MM.1S (cell line): Measurements from ENCODE around the gene CARD10.

ENCODE experiments used
- DNase-seq: peaks from one replicate; pipeline ENCODE4 v3.0.0-alpha.2; 2015
- H2AFZ ChIP-seq: fragments of 300-600 bp; sonication (generic); 2 replicates; pipeline ENCODE4 v1.6.0; 2016; ENCODE audit warnings: antibody characterized with exemption, low read length
- H3F3A ChIP-seq: fragments of 300-600 bp; sonication (generic); 2 replicates; pipeline ENCODE4 v1.6.1; 2016; ENCODE audit warnings: mild to moderate bottlenecking, antibody characterized with exemption, low read length, moderate library complexity, mixed read lengths; ENCODE audit not compliant: insufficient read depth
- H3K27ac ChIP-seq: fragments of 300-600 bp; sonication (generic); 2 replicates; pipeline ENCODE4 v1.5.1; 2016; ENCODE audit warnings: mild to moderate bottlenecking, low read length
- H3K27me3 ChIP-seq: fragments of 300-600 bp; sonication (generic); replicated peaks from 2 replicates; pipeline ENCODE4 v1.6.0; 2016; ENCODE audit warnings: low read length; ENCODE audit not compliant: insufficient read depth
- H3K36me3 ChIP-seq: fragments of 300-600 bp; sonication (generic); replicated peaks from 2 replicates; pipeline ENCODE4 v1.6.1; 2016; ENCODE audit warnings: mild to moderate bottlenecking, low read length, mixed read lengths; ENCODE audit not compliant: insufficient read depth
- H3K4me1 ChIP-seq: fragments of 300-600 bp; sonication (generic); 2 replicates; pipeline ENCODE4 v1.6.1; 2016; ENCODE audit warnings: low read length, mixed read lengths
- H3K4me2 ChIP-seq: fragments of 300-600 bp; sonication (generic); 2 replicates; pipeline ENCODE4 v1.6.0; 2016; ENCODE audit warnings: low read depth, low read length
- H3K4me3 ChIP-seq: fragments of 300-600 bp; sonication (generic); 2 replicates; pipeline ENCODE4 v1.5.1; 2016; ENCODE audit warnings: low read length, mixed read lengths
- H3K79me2 ChIP-seq: fragments of 300-600 bp; sonication (generic); 2 replicates; pipeline ENCODE4 v1.6.1; 2016; ENCODE audit warnings: mixed run types, low read length, mixed read lengths
- H3K9ac ChIP-seq: fragments of 300-600 bp; sonication (generic); 2 replicates; pipeline ENCODE4 v1.6.1; 2016; ENCODE audit warnings: low read length, mixed read lengths
- H3K9me2 ChIP-seq: fragments of 300-600 bp; sonication (generic); replicated peaks from 2 replicates; pipeline ENCODE4 v1.6.1; 2016; ENCODE audit warnings: mild to moderate bottlenecking, low read length, mixed read lengths; ENCODE audit not compliant: insufficient read depth
- H3K9me3 ChIP-seq: fragments of 300-600 bp; sonication (generic); replicated peaks from 2 replicates; pipeline ENCODE4 v1.6.1; 2016; ENCODE audit warnings: mild to moderate bottlenecking, low read length, mixed read lengths; ENCODE audit not compliant: insufficient read depth
- H4K20me1 ChIP-seq: fragments of 300-600 bp; sonication (generic); 2 replicates; pipeline ENCODE4 v1.6.1; 2016; ENCODE audit warnings: mild to moderate bottlenecking, low read length, moderate library complexity, mixed read lengths; ENCODE audit not compliant: insufficient read depth
- EZH2 ChIP-seq: fragments of 300-600 bp; sonication (generic); optimal IDR thresholded peaks from 2 replicates; pipeline ENCODE3; 2017; ENCODE audit warnings: low read depth, mild to moderate bottlenecking, antibody characterized with exemption, low read length, mixed read lengths
- EZH2phosphoT487 ChIP-seq: fragments of 300-600 bp; sonication (generic); IDR thresholded peaks from 2 replicates; pipeline ENCODE4 v1.6.1; 2018; ENCODE audit warnings: antibody characterized with exemption, low read length
- TF ChIP-seq, protein P1 (sequence below): fragments of 300-600 bp; sonication (generic); IDR thresholded peaks from 2 replicates; pipeline ENCODE4 v1.5.1; 2016; ENCODE audit warnings: antibody characterized with exemption, low read length, mixed read lengths

CARD10 gene

DNA sequence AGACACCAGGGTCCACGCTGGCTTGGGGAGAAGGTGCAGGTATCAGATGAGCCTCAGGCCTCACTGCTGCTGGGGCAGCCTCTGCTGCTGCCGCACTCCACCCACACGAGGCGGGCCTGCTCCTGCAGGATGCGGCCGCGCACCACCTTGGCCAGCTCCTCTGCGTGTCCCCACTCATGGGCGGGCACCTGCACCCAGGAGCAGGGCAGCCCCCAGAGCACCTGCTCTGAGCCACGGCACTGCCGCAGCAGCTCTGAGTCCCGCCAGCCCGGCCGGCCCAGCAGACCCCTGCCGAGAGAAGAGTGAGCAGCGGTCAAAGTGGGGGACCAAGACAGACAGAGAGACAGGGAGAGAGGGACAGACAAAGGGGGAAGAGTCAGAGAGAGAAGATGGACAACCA lies 28.1 kb downstream of the CARD10 start:
- Histone ChIP-seq H3K4me1 (peaks cover 10% of the 10 kb centered on the region; the same call in 1 of the 2 replicates), H3K4me2 (no peak overlapping the region), H3K9me3 (no peaks in the 10 kb centered on the region), H3K36me3 (no peaks in the 10 kb centered on the region), H4K20me1 (no peaks in the 10 kb centered on the region), H3K4me3 (no peak overlapping the region), H3K79me2 (peaks cover 1% of the 10 kb centered on the region), H3K9ac (no peak overlapping the region), H3K27ac (no peak overlapping the region), H3K27me3 (peaks cover 24% of the 10 kb centered on the region), H3F3A (no peaks in the 10 kb centered on the region; the same call in 1 of the 2 replicates), H2AFZ (no peak overlapping the region), H3K9me2 (no peaks in the 10 kb centered on the region)
- TF ChIP-seq, protein P1, sequence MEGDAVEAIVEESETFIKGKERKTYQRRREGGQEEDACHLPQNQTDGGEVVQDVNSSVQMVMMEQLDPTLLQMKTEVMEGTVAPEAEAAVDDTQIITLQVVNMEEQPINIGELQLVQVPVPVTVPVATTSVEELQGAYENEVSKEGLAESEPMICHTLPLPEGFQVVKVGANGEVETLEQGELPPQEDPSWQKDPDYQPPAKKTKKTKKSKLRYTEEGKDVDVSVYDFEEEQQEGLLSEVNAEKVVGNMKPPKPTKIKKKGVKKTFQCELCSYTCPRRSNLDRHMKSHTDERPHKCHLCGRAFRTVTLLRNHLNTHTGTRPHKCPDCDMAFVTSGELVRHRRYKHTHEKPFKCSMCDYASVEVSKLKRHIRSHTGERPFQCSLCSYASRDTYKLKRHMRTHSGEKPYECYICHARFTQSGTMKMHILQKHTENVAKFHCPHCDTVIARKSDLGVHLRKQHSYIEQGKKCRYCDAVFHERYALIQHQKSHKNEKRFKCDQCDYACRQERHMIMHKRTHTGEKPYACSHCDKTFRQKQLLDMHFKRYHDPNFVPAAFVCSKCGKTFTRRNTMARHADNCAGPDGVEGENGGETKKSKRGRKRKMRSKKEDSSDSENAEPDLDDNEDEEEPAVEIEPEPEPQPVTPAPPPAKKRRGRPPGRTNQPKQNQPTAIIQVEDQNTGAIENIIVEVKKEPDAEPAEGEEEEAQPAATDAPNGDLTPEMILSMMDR: no peak
- TF ChIP-seq EZH2phosphoT487: no peak
- DNase-seq: no peak

DNA sequence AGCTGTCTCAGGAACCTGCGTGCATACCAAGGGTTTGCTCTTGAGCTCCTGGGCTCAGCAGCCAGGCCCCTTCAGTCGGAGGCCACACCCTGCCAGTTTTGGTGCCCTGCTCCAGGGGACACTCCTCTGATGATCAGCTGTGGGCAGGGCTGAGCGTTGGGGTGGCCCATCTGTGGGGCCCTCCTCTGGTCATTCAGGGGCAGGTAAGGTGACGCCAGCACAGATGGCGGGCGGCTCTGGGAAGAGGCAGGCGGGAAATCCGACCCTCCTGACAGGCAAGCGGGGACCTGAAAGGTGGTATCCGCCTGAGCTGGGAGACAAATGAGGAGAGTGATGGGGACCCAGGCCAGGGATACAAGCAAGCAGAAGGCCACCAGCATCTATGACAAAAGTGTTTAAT lies 29.2 kb downstream of the CARD10 start:
- Histone ChIP-seq H3K4me2 (no peak overlapping the region), H3K27ac (no peak overlapping the region), H2AFZ (no peak overlapping the region), H3K4me3 (no peak overlapping the region), H3K4me1 (peaks cover 10% of the 10 kb centered on the region; the same call in 1 of the 2 replicates), H3K9ac (no peak overlapping the region), H3F3A (no peaks in the 10 kb centered on the region; the same call in 1 of the 2 replicates), H3K9me2 (no peaks in the 10 kb centered on the region), H3K79me2 (peaks cover 12% of the 10 kb centered on the region), H3K36me3 (no peaks in the 10 kb centered on the region), H3K9me3 (no peaks in the 10 kb centered on the region), H4K20me1 (no peaks in the 10 kb centered on the region), H3K27me3 (peaks cover 13% of the 10 kb centered on the region)
- no peak for DNase-seq
- TF ChIP-seq EZH2phosphoT487 (no peak), EZH2 (no peak)
- TF ChIP-seq, protein P1: no peak

DNA sequence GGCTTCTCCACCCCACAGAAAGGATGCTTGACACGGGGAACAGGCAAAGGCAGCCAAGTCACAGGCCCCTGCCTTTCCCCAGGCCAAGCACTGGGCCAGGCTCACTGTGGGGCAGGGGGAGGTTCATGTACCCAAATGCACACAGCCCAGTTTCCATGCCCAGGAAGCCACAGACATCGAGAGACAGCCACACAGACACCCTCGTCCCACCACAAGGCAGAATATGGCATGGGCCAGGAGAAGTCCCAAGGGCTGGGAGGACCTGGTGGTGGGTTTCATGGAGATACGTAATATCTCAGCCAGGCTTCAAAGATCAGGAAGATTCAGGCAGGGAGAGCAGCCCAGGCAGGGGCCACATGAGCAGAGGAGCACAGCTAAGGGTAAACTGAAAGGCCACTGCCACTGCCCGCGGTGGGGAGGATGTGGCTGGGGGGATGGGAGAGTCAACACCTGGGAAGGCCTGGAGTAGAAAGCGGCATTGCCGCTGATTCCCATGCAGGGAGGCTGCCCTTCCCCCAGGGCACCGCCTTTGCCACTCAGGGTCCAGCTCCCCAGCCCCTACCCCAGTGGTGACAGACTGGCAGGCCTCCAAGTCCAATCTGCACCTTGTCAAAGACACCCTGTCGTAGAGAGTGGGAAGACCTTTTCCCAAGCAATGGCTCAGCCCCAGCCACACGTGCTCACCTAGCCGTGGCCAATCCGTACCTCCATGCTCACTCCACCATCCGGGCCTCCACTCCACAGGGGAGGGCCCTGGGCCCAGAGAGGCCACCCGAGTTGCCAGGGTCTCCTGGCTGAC lies 30.7 kb downstream of the CARD10 start:
- peaks cover 27% of the 10 kb centered on the region for H3K79me2 ChIP-seq
- H3K27me3 ChIP-seq: peaks cover 2% of the 10 kb centered on the region; the same call in 1 of the 2 replicates
- no peak overlapping the region for H3K4me3 ChIP-seq
- DNase-seq: no peak
- H3F3A ChIP-seq: no peaks in the 10 kb centered on the region; the same call in 1 of the 2 replicates
- no peaks in the 10 kb centered on the region for H3K9me3 ChIP-seq
- TF ChIP-seq EZH2phosphoT487: no peak
- TF ChIP-seq EZH2: no peak
- no peaks in the 10 kb centered on the region for H3K9me2 ChIP-seq
- H3K4me1 ChIP-seq: peaks cover 10% of the 10 kb centered on the region; the same call in 1 of the 2 replicates
- H3K4me2 ChIP-seq: no peak overlapping the region
- H3K9ac ChIP-seq: no peak overlapping the region
- no peaks in the 10 kb centered on the region for H4K20me1 ChIP-seq
- H3K36me3 ChIP-seq: no peaks in the 10 kb centered on the region
- H3K27ac ChIP-seq: no peak overlapping the region
- H2AFZ ChIP-seq: no peak overlapping the region

DNA sequence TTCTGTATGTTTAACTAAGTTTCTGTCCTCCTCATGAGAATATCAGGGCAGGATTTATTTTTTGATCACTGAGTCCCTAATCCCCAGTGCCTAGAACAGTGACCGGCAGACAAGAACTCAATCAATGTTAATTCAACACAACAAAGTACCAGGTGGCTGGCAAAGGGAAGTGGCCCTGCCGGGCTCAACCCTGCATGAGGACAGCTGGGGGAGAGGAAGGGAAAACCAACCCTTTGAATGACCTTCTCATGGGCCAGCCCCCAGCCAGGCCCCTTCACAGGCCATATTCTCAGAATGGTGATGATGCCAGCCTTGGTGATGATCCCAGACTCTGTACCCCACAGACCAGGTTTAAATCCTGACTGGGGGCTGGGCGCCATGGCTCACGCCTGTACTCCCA lies 31.6 kb downstream of the CARD10 start:
- H3K4me2 ChIP-seq: no peak overlapping the region
- H3K4me1 ChIP-seq: peaks cover 13% of the 10 kb centered on the region; the same call in 1 of the 2 replicates

More for the DNA sequence above, 31.6 kb downstream of the CARD10 start:
- H3K9ac ChIP-seq: no peak overlapping the region
- TF ChIP-seq EZH2 (no peak), EZH2phosphoT487 (no peak)
- TF ChIP-seq, protein P1: no peak
- H3F3A ChIP-seq: no peaks in the 10 kb centered on the region; the same call in 1 of the 2 replicates
- no peak overlapping the region for H3K27ac ChIP-seq
- H3K4me3 ChIP-seq: no peak overlapping the region
- no peaks in the 10 kb centered on the region for H3K9me3 ChIP-seq
- no peaks in the 10 kb centered on the region for H3K36me3 ChIP-seq
- H3K27me3 ChIP-seq: no peaks in the 10 kb centered on the region; the same call in 1 of the 2 replicates
- peaks cover 36% of the 10 kb centered on the region for H3K79me2 ChIP-seq
- H4K20me1 ChIP-seq: no peaks in the 10 kb centered on the region
- no peak overlapping the region for H2AFZ ChIP-seq
- no peak for DNase-seq
- H3K9me2 ChIP-seq: no peaks in the 10 kb centered on the region
